ENCODE results near the gene PHOX2A.
A peak's percentile ranks its signal among the peaks of the same experiment; 100 is the strongest.
"Not testable (repeated sequence)": the region's sequence is repeated elsewhere in the genome, so short reads cannot be mapped to it uniquely, and the experiment has no call there.

The PHOX2A gene

GRCh38 chr11:72221386-72222075 lies 22.4 kb downstream of the PHOX2A start:
- DNase-seq, result no peak

- DNase-seq, result no peak
Measured at GRCh38 chr11:72220696-72221363, 23.1 kb downstream of the PHOX2A start.

- DNase-seq, result no peak
Measured at GRCh38 chr11:72218251-72218745, 25.7 kb downstream of the PHOX2A start.

GRCh38 chr11:72217841-72218240 lies 26.1 kb downstream of the PHOX2A start:
- peak; percentile 53 for DNase-seq

GRCh38 chr11:72216638-72217037 lies 27.3 kb downstream of the PHOX2A start, which contains the start of gene FOLR2:
Gene FOLR2, plus strand, starts transcription at chr11:72216794. Its CDS starts 1,791 bp downstream, at chr11:72218585.
- no peak for DNase-seq

GRCh38 chr11:72209101-72209500 lies 34.9 kb downstream of the PHOX2A start:
- DNase-seq, result no peak

- DNase-seq, result no peak
Measured at GRCh38 chr11:72208281-72208680, 35.7 kb downstream of the PHOX2A start.

- DNase-seq, result not testable (repeated sequence)
Measured at GRCh38 chr11:72206794-72207193, 37.2 kb downstream of the PHOX2A start.

GRCh38 chr11:72204886-72205285 lies 39.1 kb downstream of the PHOX2A start:
- no peak for DNase-seq

- DNase-seq, result no peak
Measured at GRCh38 chr11:72203163-72203562, 40.8 kb downstream of the PHOX2A start.

GRCh38 chr11:72202571-72202970 lies 41.4 kb downstream of the PHOX2A start:
- DNase-seq, result no peak

GRCh38 chr11:72201445-72201844 lies 42.5 kb downstream of the PHOX2A start:
- DNase-seq, result not testable (repeated sequence)

GRCh38 chr11:72195518-72196270 lies 48.3 kb downstream of the PHOX2A start:
- DNase-seq, result no peak

GRCh38 chr11:72191961-72192381 lies 52.0 kb downstream of the PHOX2A start, which contains the start of gene FOLR1:
Gene FOLR1, plus strand, starts transcription at chr11:72192140. Its CDS starts 34 bp downstream, at chr11:72192174.
- DNase-seq, result no peak

GRCh38 chr11:72190631-72191071 lies 53.3 kb downstream of the PHOX2A start:
- no peak for DNase-seq

- no peak for DNase-seq
Measured at GRCh38 chr11:72189455-72190250, 54.3 kb downstream of the PHOX2A start.

Measured in GDM1 (cell line).